GM11168 (cell line): ENCODE measurements around the gene PAFAH2.

Experiments
- in situ Hi-C: fragments of 300-500 bp; cut with MboI; formaldehyde crosslinking; loops from one replicate; pipeline ENCODE4 v1.12.0; 2022; ENCODE audit warnings: low sequenced_read_pairs; ENCODE audit not compliant: unreplicated experiment

Gene PAFAH2

DNA sequence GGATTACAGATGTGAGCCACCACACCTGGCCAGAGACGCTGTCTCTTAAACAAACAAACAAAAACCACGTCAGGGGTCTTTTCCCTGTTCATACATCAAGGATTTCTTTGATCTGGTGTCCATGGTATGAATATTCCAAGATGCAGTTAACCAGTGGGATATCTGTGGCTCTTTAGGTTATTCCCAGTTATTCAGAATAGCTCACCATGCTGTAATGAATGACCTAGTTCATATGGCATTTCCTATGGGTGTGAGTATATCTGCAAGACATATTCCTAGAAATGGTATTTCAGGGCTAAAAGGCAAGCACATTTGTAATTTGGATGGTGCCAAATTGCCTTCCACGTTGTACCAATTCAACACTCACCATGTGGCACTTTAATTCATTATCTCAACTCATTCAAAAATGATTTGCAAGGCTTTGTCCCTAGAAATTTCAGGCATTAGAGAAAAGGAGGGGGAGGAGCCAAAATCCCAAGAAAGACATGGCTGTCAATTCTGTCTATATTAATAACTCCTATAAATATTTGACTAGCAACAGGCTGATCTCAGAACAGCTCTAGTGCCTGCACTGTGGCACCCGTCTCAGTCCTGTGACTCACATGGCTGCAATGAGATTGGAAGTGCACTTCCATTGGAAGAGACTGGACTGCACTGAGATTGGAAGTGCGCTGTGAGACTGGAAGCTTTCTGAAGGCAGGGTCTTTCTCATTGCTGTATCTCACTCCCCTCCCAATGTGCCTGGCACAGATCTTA lies 85.6 kb downstream of the PAFAH2 start:
- in situ Hi-C loops: no loop called here

DNA sequence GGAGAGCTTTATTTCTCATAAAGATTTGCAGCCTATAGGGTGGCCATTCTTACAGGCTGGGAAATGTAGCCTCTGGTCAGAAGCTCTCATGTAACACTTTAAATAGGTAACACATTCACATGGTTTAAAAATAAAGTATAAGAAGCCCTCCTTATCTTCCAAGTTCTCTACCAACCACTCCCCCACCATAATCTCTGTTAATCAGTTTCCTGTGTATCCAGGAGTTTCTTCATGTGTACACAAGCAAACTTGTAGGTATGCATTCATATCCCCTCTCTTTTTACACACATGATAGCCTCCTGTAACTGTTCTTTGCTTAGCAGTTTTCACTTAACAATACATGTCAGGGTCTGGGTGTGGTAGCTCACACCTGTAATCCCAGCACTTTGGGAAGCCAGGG lies 86.7 kb downstream of the PAFAH2 start:
- in situ Hi-C loops: no loop called here
